Measurements from ENCODE around the gene KIF16B. TPM values are rescaled to one million over a fixed set of nuclear protein-coding genes. Genes with fewer than 3 reads are reported as not detected.
A peak's percentile ranks its signal among the peaks of the same experiment; 100 is the strongest.

The KIF16B gene
- total RNA-seq, 1 experiment from 2014 or later = 12.7 TPM

GRCh38 chr20:16353417-16353781 lies 219.8 kb downstream of the KIF16B start:
- Histone ChIP-seq H3K4me1 (ENCODE audit: insufficient read depth, low read length) (peaks cover 12% of the 10 kb centered on the region), H3K79me2 (ENCODE audit: low read length) (no peaks in the 10 kb centered on the region), H3K36me3 (ENCODE audit: low read depth, low read length) (no peaks in the 10 kb centered on the region), H2AFZ (ENCODE audit: low read length) (no peak overlapping the region), H3K4me3 (ENCODE audit: low read length) (no peak overlapping the region), H3K9me3 (ENCODE audit: low read length) (no peaks in the 10 kb centered on the region), H4K20me1 (ENCODE audit: low read length) (no peaks in the 10 kb centered on the region), H3K9ac (ENCODE audit: low read length) (no peak overlapping the region), H3K27me3 (ENCODE audit: low read length) (no peaks in the 10 kb centered on the region), H3K4me2 (ENCODE audit: low read length) (no peak overlapping the region), H3F3A (ENCODE audit: low read length, unreplicated experiment) (no peaks in the 10 kb centered on the region), H3K27ac (ENCODE audit: low read length) (no peak overlapping the region), H3K9me2 (replicated peaks; ENCODE audit: low read length) (no peaks in the 10 kb centered on the region)
- DNase-seq = no peak
- no TSS peak for BruUV-seq (replicated peaks)
- TF ChIP-seq EZH2phosphoT487 (IDR thresholded peaks at IDR 0.05; ENCODE audit: borderline replicate concordance, low read length) (no peak), CTCF (conservative IDR thresholded peaks at IDR 0.05; ENCODE audit: low read depth, low read length) (no peak), EZH2 (IDR thresholded peaks at IDR 0.05; ENCODE audit: low read length, unreplicated experiment) (no peak)
- ChIA-PET POLR2A (ENCODE audit: unreplicated experiment) (no interaction called here), CTCF (no interaction called here)
- intact Hi-C loops (cut with micrococcal nuclease) = loop anchor here (5.0 kb wide), 1 partner anchor 124 kb away; no protein-coding TSS in a partner anchor
- ATAC-seq = no peak

GRCh38 chr20:16352751-16353416 lies 220.4 kb downstream of the KIF16B start:
- Histone ChIP-seq H4K20me1 (ENCODE audit: low read length) (no peaks in the 10 kb centered on the region), H3K9me2 (replicated peaks; ENCODE audit: low read length) (no peaks in the 10 kb centered on the region), H3K9ac (ENCODE audit: low read length) (no peak overlapping the region), H3K36me3 (ENCODE audit: low read depth, low read length) (no peaks in the 10 kb centered on the region), H3K27ac (ENCODE audit: low read length) (no peak overlapping the region), H3K27me3 (ENCODE audit: low read length) (no peaks in the 10 kb centered on the region), H3K4me3 (ENCODE audit: low read length) (no peak overlapping the region), H3K9me3 (ENCODE audit: low read length) (no peaks in the 10 kb centered on the region), H3F3A (ENCODE audit: low read length, unreplicated experiment) (no peaks in the 10 kb centered on the region), H3K79me2 (ENCODE audit: low read length) (no peaks in the 10 kb centered on the region), H2AFZ (ENCODE audit: low read length) (no peak overlapping the region), H3K4me1 (ENCODE audit: insufficient read depth, low read length) (peaks cover 12% of the 10 kb centered on the region), H3K4me2 (ENCODE audit: low read length) (no peak overlapping the region)
- TF ChIP-seq CTCF (conservative IDR thresholded peaks at IDR 0.05; ENCODE audit: low read depth, low read length) = no peak
- TF ChIP-seq EZH2phosphoT487 (IDR thresholded peaks at IDR 0.05; ENCODE audit: borderline replicate concordance, low read length) = no peak
- TF ChIP-seq EZH2 (IDR thresholded peaks at IDR 0.05; ENCODE audit: low read length, unreplicated experiment) = no peak
- DNase-seq (no peak), ATAC-seq (no peak)
- POLR2A ChIA-PET (ENCODE audit: unreplicated experiment) = no interaction called here
- CTCF ChIA-PET = no interaction called here
- no TSS peak for BruUV-seq (replicated peaks)
- intact Hi-C loops (cut with micrococcal nuclease) = loop anchor here (5.0 kb wide), 1 partner anchor 124 kb away; no protein-coding TSS in a partner anchor

- intact Hi-C loops (cut with micrococcal nuclease) = loop anchor here (5.0 kb wide), 1 partner anchor 125 kb away; no protein-coding TSS in a partner anchor
- H3K9me3 ChIP-seq (ENCODE audit: low read length) = no peaks in the 10 kb centered on the region
- no peaks in the 10 kb centered on the region for H4K20me1 ChIP-seq (ENCODE audit: low read length)
- ATAC-seq = no peak
- ChIA-PET CTCF (no interaction called here), POLR2A (ENCODE audit: unreplicated experiment) (no interaction called here)
- no peak for DNase-seq
- H2AFZ ChIP-seq (ENCODE audit: low read length) = no peak overlapping the region
- no peak overlapping the region for H3K27ac ChIP-seq (ENCODE audit: low read length)
- TF ChIP-seq EZH2phosphoT487 (IDR thresholded peaks at IDR 0.05; ENCODE audit: borderline replicate concordance, low read length) = no peak
- peak; percentile 22; the same call in 1 of the 2 replicates for TF ChIP-seq CTCF (conservative IDR thresholded peaks at IDR 0.05; ENCODE audit: low read depth, low read length)
- no peak overlapping the region for H3K4me3 ChIP-seq (ENCODE audit: low read length)
- H3K79me2 ChIP-seq (ENCODE audit: low read length) = no peaks in the 10 kb centered on the region
- H3K9me2 ChIP-seq (replicated peaks; ENCODE audit: low read length) = no peaks in the 10 kb centered on the region
- no peaks in the 10 kb centered on the region for H3K36me3 ChIP-seq (ENCODE audit: low read depth, low read length)
- no TSS peak for BruUV-seq (replicated peaks)
- no peak overlapping the region for H3K9ac ChIP-seq (ENCODE audit: low read length)
- H3K4me2 ChIP-seq (ENCODE audit: low read length) = no peak overlapping the region
- H3K4me1 ChIP-seq (ENCODE audit: insufficient read depth, low read length) = peaks cover 12% of the 10 kb centered on the region
- no peaks in the 10 kb centered on the region for H3K27me3 ChIP-seq (ENCODE audit: low read length)
- no peaks in the 10 kb centered on the region for H3F3A ChIP-seq (ENCODE audit: low read length, unreplicated experiment)
Observed at GRCh38 chr20:16352321-16352720, 220.9 kb downstream of the KIF16B start.

All from PC-3 (cell line).